Right lobe of liver (tissue), 6 donors: ENCODE results near the gene NCKAP5. TPM values are rescaled to one million over a fixed set of nuclear protein-coding genes. Genes with fewer than 3 reads are reported as not detected.

Source experiments
- ATAC-seq, 4 donors: fragments of 200-7000 bp; cut with Tn5 transposase; one replicate each; pipeline ENCODE4 v1.9.1; 2020; ENCODE audit warnings: mild to moderate bottlenecking in 4 of 4, moderate library complexity in 4 of 4
- DNase-seq, 3 donors: peaks; one replicate each; pipeline ENCODE4 v3.0.0-alpha.2; 2020
- H3K27ac ChIP-seq, 3 donors: fragments of 200-600 bp; one replicate each; pipeline ENCODE4 v1.8.0; 2022
- H3K27me3 ChIP-seq, 2 donors: fragments of 200-600 bp; one replicate each; pipeline ENCODE4 v1.8.0; 2022
- H3K36me3 ChIP-seq, 4 donors: fragments of 200-600 bp; sonication (generic) in 1 of 4; one replicate each; pipeline versions ENCODE4 v1.5.1 to v1.8.0; 2017 to 2022; ENCODE audit warnings: control low read depth in 1 of 4
- H3K4me1 ChIP-seq, 4 donors: fragments of 200-600 bp; sonication (generic) in 1 of 4; one replicate each; pipeline versions ENCODE4 v1.5.1 to v1.8.0; 2017 to 2022; ENCODE audit warnings: control low read depth in 1 of 4
- H3K4me3 ChIP-seq, 3 donors: fragments of 200-600 bp; one replicate each; pipeline ENCODE4 v1.8.0; 2022
- H3K9me3 ChIP-seq, 4 donors: fragments of 200-600 bp; sonication (generic) in 1 of 4; one replicate each; pipeline versions ENCODE4 v1.5.1 to v1.8.0; 2017 to 2022; ENCODE audit warnings: control low read depth in 1 of 4
- CTCF ChIP-seq, 4 donors: fragments of 200-600 bp in 3 of 4; fragments of 450-650 bp in 1 of 4; IDR thresholded peaks; one replicate each; pipeline versions ENCODE4 v1.5.1 to v1.8.0; 2016 to 2022; ENCODE audit warnings: antibody characterized with exemption in 4 of 4, mild to moderate bottlenecking in 2 of 4
- POLR2A ChIP-seq: fragments of 450-650 bp; IDR thresholded peaks from one replicate; pipeline ENCODE4 v1.6.1; 2017; ENCODE audit warnings: antibody characterized with exemption, mild to moderate bottlenecking
- WGBS: methylation state at CpG from one replicate; pipeline ENCODE4 v1.1.6; 2018; ENCODE audit warnings: low coverage, low lambda C conversion rate; ENCODE audit not compliant: insufficient coverage; ENCODE audit errors: missing lambda C conversion rate; 5-methylcytosine and 5-hydroxymethylcytosine counted together
- intact Hi-C, 2 donors: fragments of 100-400 bp; cut with DNase I; formaldehyde crosslinking; loops; one replicate each; pipeline versions ENCODE4 v1.11.2 to v1.14.1; 2022
- total RNA-seq, 6 experiments: library from RNA; depleted of rRNA in 2 of 6; stranded (reverse); fragments of >200 nt in 2 of 6; fragmentation: NEBNext Ultra II Directional in 3 of 6; extraction: Animal tissue kit (Norgen Biotek cat#: 25700) in 3 of 6; gene quantifications; one replicate each; pipeline versions ENCODE4 v1.1.0 to v1.2.4, GENCODE V29; 2016 to 2023
- donor health status: DM: no; HTN: yes; CAD: no.
- donor health status: DM: no; HTN: no; CAD: no.
- donor health status: DM: no; HTN: no; CAD: no.
- donor health status: DM: no; HTN: yes; CAD: no.
- donor health status: DM: no; HTN: yes; CAD: no.

Gene NCKAP5
- total RNA-seq, 6 experiments from 2014 or later = 3.6 to 11.7 (median 6.9) TPM

- DNase-seq = no peak
- H3K4me1 ChIP-seq = no peaks in the 10 kb centered on the region
- intact Hi-C loops = no loop called here
- no peaks in the 10 kb centered on the region for H3K27me3 ChIP-seq
- ATAC-seq = no peak
- H3K27ac ChIP-seq = no peak overlapping the region
- TF ChIP-seq POLR2A (no peak), CTCF (IDR thresholded peaks at IDR 0.05) (no peak)
- no peaks in the 10 kb centered on the region for H3K36me3 ChIP-seq
- H3K9me3 ChIP-seq = no peaks in the 10 kb centered on the region
- 100% methylated on average over 1 of the region's 1 CpG for whole genome bisulfite sequencing
- H3K4me3 ChIP-seq = no peak overlapping the region
These were observed 801.7 kb downstream of the NCKAP5 start for GRCh38 chr2:132766573-132766972.

GRCh38 chr2:132761437-132761836 is 806.8 kb downstream of the NCKAP5 start:
- intact Hi-C loops = no loop called here
- Histone ChIP-seq H3K27me3 (no peaks in the 10 kb centered on the region), H3K36me3 (no peaks in the 10 kb centered on the region), H3K27ac (no peak overlapping the region), H3K9me3 (peaks cover 0 to 4% (median 0%) of the 10 kb centered on the region in 4 donors), H3K4me3 (no peak overlapping the region), H3K4me1 (no peaks in the 10 kb centered on the region)
- TF ChIP-seq POLR2A (no peak), CTCF (IDR thresholded peaks at IDR 0.05) (no peak)
- WGBS = 100% methylated on average over 1 of the region's 1 CpG
- no peak for ATAC-seq
- no peak for DNase-seq

- 45% methylated on average over 2 of the region's 4 CpGs for WGBS
- Histone ChIP-seq H3K36me3 (no peaks in the 10 kb centered on the region), H3K4me1 (no peaks in the 10 kb centered on the region), H3K4me3 (no peak overlapping the region), H3K27me3 (no peaks in the 10 kb centered on the region), H3K27ac (no peak overlapping the region), H3K9me3 (peaks cover 0 to 4% (median 0%) of the 10 kb centered on the region in 4 donors)
- TF ChIP-seq CTCF (IDR thresholded peaks at IDR 0.05) (no peak), POLR2A (no peak)
- intact Hi-C loops = no loop called here
- DNase-seq = no peak
- ATAC-seq = no peak
These were observed 807.3 kb downstream of the NCKAP5 start for GRCh38 chr2:132760971-132761370.

- ATAC-seq = no peak
- DNase-seq = no peak
- Histone ChIP-seq H3K27me3 (no peaks in the 10 kb centered on the region), H3K4me3 (no peak overlapping the region), H3K9me3 (peaks cover 0 to 4% (median 0%) of the 10 kb centered on the region in 4 donors), H3K36me3 (no peaks in the 10 kb centered on the region), H3K4me1 (no peaks in the 10 kb centered on the region), H3K27ac (no peak overlapping the region)
- TF ChIP-seq CTCF (IDR thresholded peaks at IDR 0.05) (no peak), POLR2A (no peak)
- intact Hi-C loops = no loop called here
These were observed 807.9 kb downstream of the NCKAP5 start for GRCh38 chr2:132760405-132760804.

GRCh38 chr2:132758995-132759394 is 809.3 kb downstream of the NCKAP5 start:
- TF ChIP-seq POLR2A (no peak), CTCF (IDR thresholded peaks at IDR 0.05) (no peak)
- Histone ChIP-seq H3K4me3 (no peak overlapping the region), H3K27me3 (no peaks in the 10 kb centered on the region), H3K9me3 (peaks cover 0 to 4% (median 0%) of the 10 kb centered on the region in 4 donors), H3K4me1 (no peaks in the 10 kb centered on the region), H3K36me3 (no peaks in the 10 kb centered on the region), H3K27ac (no peak overlapping the region)
- ATAC-seq = no peak
- DNase-seq = no peak
- intact Hi-C loops = no loop called here
